HTERT RPE-1 (cell line): ENCODE measurements around the gene UBE2R2.

Experiments
- in situ Hi-C: fragments of 300-500 bp; cut with MboI; formaldehyde crosslinking; loops from 4 replicates; pipeline ENCODE4 v1.14.3; 2020; ENCODE audit warnings: low sequenced_read_pairs

UBE2R2 gene

DNA sequence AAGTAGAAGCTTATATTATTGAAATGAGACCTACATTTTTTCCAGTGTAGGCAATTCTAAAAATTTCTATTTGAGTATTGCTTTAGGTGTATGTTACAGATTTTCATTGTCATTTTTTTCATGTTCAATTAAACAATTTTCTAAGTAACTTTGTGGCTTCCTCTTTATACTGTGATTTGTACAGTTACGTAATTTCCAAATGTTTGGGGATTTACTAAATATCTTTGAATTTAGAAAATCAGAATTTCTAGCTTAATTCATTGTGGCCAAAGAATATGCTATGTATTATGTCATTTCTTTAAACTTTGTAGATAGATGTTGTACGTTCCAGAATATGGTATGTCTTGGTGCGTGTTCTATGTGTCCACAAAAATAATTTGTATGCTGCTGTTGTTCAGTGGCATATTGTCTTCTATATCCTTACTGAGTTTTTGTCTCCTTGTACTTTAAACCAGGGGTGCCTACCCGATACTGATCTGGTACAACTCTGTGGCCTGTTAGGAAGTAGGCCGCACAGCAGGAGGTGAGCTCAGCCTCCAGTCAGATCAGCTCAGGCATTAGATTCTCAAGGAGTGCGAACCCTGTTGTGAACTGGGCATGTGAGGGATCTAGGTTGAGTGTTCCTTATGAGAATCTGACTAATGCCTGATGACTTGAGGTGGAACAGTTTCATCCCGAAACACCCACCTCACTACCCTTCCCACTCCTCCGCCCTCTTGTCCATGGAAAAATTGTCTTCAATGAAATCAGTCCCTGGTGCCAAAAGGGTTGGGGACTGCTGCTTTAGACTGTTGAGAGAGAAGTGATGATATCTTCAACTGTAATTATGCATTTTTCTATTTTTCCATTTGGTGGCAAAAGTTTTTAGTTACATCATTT is 63.5 kb downstream of the UBE2R2 start:
- in situ Hi-C loops: no loop called here

- in situ Hi-C loops: no loop called here
These were observed 64.7 kb downstream of the UBE2R2 start for GRCh38 chr9:33881635-33882034.

GRCh38 chr9:33884856-33885701 is 68.1 kb downstream of the UBE2R2 start:
- in situ Hi-C loops: no loop called here

- in situ Hi-C loops: no loop called here
These were observed 69.0 kb downstream of the UBE2R2 start for GRCh38 chr9:33885948-33886347.

DNA sequence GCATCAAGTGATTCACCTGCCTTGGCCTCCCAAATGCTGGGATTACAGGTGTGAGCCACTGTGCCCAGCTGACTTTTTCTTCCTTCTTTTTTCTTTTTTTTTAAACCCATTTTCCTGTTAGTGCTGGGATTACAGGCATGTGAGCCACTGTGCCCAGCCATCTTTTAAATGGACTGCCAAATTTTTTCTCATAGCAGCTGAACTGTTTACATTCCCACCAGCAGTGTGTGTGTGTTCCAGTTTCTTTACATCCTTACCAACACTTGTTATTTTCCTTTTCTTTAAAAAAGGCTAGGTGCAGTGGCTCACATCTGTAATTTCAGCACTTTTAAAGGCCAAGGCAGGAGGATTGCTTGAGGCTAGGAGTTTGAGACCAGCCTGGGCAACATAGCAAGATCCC is 76.9 kb downstream of the UBE2R2 start:
- in situ Hi-C loops: no loop called here

GRCh38 chr9:33894316-33894715 is 77.4 kb downstream of the UBE2R2 start:
- in situ Hi-C loops: no loop called here

GRCh38 chr9:33903157-33903780 is 86.3 kb downstream of the UBE2R2 start:
- in situ Hi-C loops: no loop called here

DNA sequence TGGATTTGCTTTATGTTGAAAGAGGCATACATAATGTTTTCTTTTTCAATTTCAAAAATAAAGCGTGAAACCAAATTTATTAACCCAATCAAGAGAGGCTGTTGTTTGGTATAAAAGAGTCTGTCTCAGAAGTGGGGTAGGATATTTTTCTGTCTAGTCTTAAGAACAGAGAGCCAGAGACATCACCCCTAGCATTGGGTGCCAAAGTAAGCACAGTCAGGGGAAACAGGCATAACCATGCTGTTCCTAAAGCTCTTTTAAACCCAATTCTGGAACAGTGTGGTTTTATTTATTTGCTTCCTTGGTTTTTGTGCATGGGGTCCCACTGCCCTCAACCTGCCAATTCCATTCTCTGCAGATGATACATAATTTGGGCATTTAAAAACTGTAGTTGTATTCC is 88.2 kb downstream of the UBE2R2 start:
- in situ Hi-C loops: no loop called here

- in situ Hi-C loops: no loop called here
These were observed 89.8 kb downstream of the UBE2R2 start for GRCh38 chr9:33906769-33907168.

DNA sequence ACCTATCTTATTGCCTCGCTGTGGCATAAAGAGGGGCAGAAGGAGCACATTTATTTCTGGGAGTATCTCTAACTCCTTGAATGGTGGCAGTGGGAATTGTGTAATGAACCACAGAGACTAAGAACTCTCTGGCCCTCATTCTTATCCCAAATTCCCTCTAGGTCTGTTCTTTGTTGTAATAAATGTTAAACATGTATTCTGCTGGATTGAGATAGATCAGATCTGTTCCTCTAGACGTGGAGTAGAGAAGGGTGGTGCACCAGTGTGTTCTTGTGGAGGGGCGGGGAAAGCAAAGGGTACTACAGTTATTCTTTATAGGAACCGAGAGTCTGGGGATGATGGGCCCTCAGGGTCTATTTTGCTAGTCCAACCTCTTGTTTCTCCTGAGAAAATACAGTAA is 90.4 kb downstream of the UBE2R2 start:
- in situ Hi-C loops: no loop called here

- in situ Hi-C loops: no loop called here
These were observed 91.2 kb downstream of the UBE2R2 start for GRCh38 chr9:33908114-33908513.

DNA sequence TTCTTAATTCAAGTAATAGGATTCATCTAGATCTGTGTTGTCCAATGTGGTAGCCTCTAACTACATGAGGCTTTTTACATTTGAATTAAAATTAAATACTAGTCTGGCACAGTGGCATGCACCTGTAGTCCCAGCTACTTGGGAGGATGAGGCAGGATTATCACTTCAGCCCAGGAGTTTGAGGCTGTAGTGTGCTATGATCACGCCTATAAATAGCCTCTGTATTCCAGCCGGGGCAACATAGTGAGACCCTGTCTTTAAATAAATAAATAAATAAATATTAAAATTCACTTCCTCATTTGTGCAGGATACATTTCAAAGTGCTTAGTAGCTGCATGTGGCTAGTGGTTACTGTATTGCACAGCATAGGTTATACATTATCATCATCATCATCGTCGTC is 91.8 kb downstream of the UBE2R2 start:
- in situ Hi-C loops: no loop called here

GRCh38 chr9:33913541-33913940 is 96.6 kb downstream of the UBE2R2 start:
- in situ Hi-C loops: no loop called here

- in situ Hi-C loops: no loop called here
These were observed 98.1 kb downstream of the UBE2R2 start for GRCh38 chr9:33914887-33915628.

- in situ Hi-C loops: no loop called here
These were observed 100.1 kb downstream of the UBE2R2 start for GRCh38 chr9:33917036-33917435.

DNA sequence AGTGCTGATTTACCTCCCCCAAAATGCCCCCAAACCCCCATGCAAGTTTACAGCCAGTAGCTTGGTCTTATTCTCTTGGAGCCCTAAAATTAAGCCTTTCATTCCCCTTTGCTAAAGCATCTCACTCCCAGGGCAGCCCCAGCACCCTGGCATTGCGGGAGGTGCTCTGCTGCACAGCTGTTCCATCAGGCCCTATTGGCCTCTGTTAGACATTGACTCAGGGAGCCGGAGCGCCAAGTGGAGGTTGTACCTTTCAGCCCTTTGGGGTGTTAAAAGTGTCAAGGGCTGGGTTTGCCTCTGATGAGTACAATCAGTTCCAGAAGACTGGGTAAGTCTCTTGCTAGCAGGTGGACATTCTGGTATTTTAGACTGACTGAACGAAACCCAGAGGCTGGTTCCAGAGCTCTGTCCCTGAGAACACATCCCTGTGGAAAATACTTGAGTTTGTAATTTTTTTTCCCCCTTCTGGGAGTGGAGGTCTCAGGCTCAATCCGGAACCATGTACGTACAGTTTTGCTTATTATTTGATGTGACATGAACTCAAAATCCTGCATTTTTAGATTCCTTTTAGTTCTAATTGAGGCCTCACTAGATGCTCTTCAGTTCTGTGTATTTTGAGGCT is 102.4 kb downstream of the UBE2R2 start:
- in situ Hi-C loops: no loop called here

- in situ Hi-C loops: no loop called here
These were observed 105.3 kb downstream of the UBE2R2 start for GRCh38 chr9:33921967-33922895.

GRCh38 chr9:33923079-33923478 is 106.1 kb downstream of the UBE2R2 start:
- in situ Hi-C loops: no loop called here

DNA sequence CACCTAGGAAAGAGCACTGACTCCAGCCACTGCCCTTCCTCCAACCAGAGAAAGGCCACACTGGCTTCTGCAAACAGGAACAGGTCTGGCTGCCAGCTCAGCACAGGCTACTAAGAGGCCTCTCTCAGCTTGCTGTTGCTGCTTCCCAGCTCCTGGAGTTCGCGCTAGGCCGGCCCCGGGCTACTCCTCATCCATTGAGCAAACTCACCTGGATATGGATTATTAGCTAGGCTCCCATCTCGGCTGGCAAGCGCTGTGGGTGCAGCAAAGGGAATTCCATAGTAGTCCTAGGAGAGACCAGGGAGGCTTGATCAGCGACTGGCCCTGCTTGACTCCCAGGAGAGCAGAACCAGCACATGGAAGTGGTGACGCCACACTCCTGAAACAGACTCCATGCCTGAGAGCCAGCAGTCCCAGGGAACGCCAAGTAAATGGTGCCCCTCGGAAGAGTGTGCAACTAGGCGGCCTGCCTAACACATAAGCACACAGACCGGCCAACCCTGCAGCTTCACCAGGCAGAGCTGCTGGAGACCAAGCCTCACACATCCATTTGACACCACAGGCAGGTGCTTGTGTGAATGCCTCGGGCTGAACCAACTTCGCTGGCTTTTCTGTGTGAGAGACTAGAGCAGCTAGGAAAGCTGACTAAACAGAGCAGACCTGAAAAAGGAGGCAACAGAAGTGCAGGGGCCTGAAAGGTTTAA is 107.2 kb downstream of the UBE2R2 start:
- in situ Hi-C loops: no loop called here
